H1 (cell line): ENCODE data around the gene ZNF366. TPM values are rescaled to one million over a fixed set of nuclear protein-coding genes. Genes with fewer than 3 reads are reported as not detected.

Experiments
- CTCF ChIA-PET: fragments of 300-600 bp; sonication (Branson Sonifier 250); formaldehyde crosslinking; loops from one replicate; lab custom pipeline; 2021; ENCODE audit not compliant: partially characterized antibody; lab: Charles Lee
- POLR2A ChIA-PET: fragments of 300-600 bp; sonication (Branson Sonifier 250); formaldehyde crosslinking; loops from one replicate; lab custom pipeline; 2021; ENCODE audit warnings: inconsistent platforms; ENCODE audit not compliant: partially characterized antibody; lab: Charles Lee
- DNase-seq, 2 experiments: peaks; one replicate each; pipeline versions ENCODE4 v3.0.0 to v3.0.0-alpha.2; 2010 to 2022; ENCODE audit warnings: low spot score in 2 of 2, low read depth in 1 of 2, mixed read lengths in 1 of 2
- FAIRE-seq: peaks from 2 replicates; lab custom pipeline; 2011; peaks lifted over from hg19 to GRCh38; lab: Jason Lieb, UNC
- H2AFZ ChIP-seq: 2 replicates; pipeline ENCODE4 v1.8.1; 2012; ENCODE audit warnings: low read length, inconsistent platforms
- H2AK5ac ChIP-seq: 2 replicates; pipeline ENCODE4 v1.6.1; 2013; ENCODE audit warnings: low read depth, low read length
- H2BK120ac ChIP-seq: replicated peaks from 2 replicates; pipeline ENCODE3; 2013; ENCODE audit warnings: low read depth, low read length, inconsistent platforms
- H2BK12ac ChIP-seq: 2 replicates; pipeline ENCODE4 v1.6.1; 2013; ENCODE audit warnings: low read depth, low read length
- H2BK15ac ChIP-seq: 2 replicates; pipeline ENCODE4 v1.6.1; 2013; ENCODE audit warnings: low read length
- H2BK20ac ChIP-seq: 2 replicates; pipeline ENCODE4 v1.6.1; 2013; ENCODE audit warnings: low read length
- H2BK5ac ChIP-seq: 2 replicates; pipeline ENCODE4 v1.6.1; 2013; ENCODE audit warnings: low read depth, low read length
- H3K14ac ChIP-seq: 2 replicates; pipeline ENCODE4 v1.6.1; 2013; ENCODE audit warnings: inconsistent platforms; ENCODE audit not compliant: insufficient read length
- H3K18ac ChIP-seq: 2 replicates; pipeline ENCODE4 v1.6.1; 2013; ENCODE audit warnings: low read length; ENCODE audit errors: extremely low read depth
- H3K23ac ChIP-seq: 2 replicates; pipeline ENCODE4 v1.6.1; 2013; ENCODE audit warnings: inconsistent platforms; ENCODE audit not compliant: insufficient read length
- H3K23me2 ChIP-seq: 2 replicates; pipeline ENCODE4 v1.6.1; 2013; ENCODE audit warnings: low read depth, low read length
- H3K27ac ChIP-seq: 2 replicates; pipeline ENCODE4 v1.6.1; 2011; ENCODE audit warnings: low read depth, low read length, inconsistent platforms
- H3K27me3 ChIP-seq, 4 experiments: replicated peaks in 1 of 4; 1 replicate in 1 of 4; 2 replicates in 3 of 4; pipeline versions ENCODE4 v1.6.1 to v1.8.1; 2011 to 2013; ENCODE audit warnings: low read length in 3 of 4, mild to moderate bottlenecking in 3 of 4, inconsistent platforms in 2 of 4, mixed read lengths in 2 of 4, moderate library complexity in 1 of 4; ENCODE audit not compliant: control insufficient read depth in 3 of 4, insufficient read depth in 3 of 4; ENCODE audit errors: extremely low read depth in 1 of 4
- H3K36me3 ChIP-seq, 4 experiments: 2 replicates each; pipeline versions ENCODE4 v1.6.1 to v1.8.1; 2011 to 2013; ENCODE audit warnings: mild to moderate bottlenecking in 4 of 4, low read length in 3 of 4, moderate library complexity in 2 of 4, control low read depth in 1 of 4, inconsistent platforms in 1 of 4; ENCODE audit not compliant: insufficient read depth in 4 of 4, control insufficient read depth in 2 of 4
- H3K4ac ChIP-seq: replicated peaks from 2 replicates; pipeline ENCODE3; 2013; ENCODE audit warnings: low read length, low read depth, mixed read lengths, inconsistent platforms; ENCODE audit not compliant: insufficient read length
- H3K4me1 ChIP-seq, 4 experiments: replicated peaks in 1 of 4; 1 replicate in 1 of 4; 2 replicates in 3 of 4; pipeline versions ENCODE4 v1.6.1 to v1.8.1; 2011 to 2013; ENCODE audit warnings: low read length in 3 of 4, inconsistent platforms in 2 of 4, mixed read lengths in 1 of 4; ENCODE audit not compliant: insufficient read depth in 4 of 4, control insufficient read depth in 3 of 4
- H3K4me2 ChIP-seq, 2 experiments: 2 replicates each; pipeline versions ENCODE4 v1.6.1 to v1.8.1; 2011 to 2013; ENCODE audit warnings: low read depth in 2 of 2, low read length in 2 of 2, control low read depth in 1 of 2, inconsistent platforms in 1 of 2, mild to moderate bottlenecking in 1 of 2; ENCODE audit not compliant: insufficient read depth in 1 of 2
- H3K4me3 ChIP-seq, 4 experiments: fragments of 200-600, 300-600 bp in 1 of 4; sonication (generic), shearing (Covaris generic), sonication (Bioruptor Twin) in 1 of 4; 2 replicates each; pipeline versions ENCODE4 v1.5.1 to v1.8.1; 2011 to 2016; ENCODE audit warnings: low read length in 4 of 4, low read depth in 3 of 4, control low read depth in 2 of 4, inconsistent platforms in 2 of 4, mild to moderate bottlenecking in 2 of 4, mixed read lengths in 1 of 4, moderate library complexity in 1 of 4; ENCODE audit not compliant: insufficient read depth in 2 of 4; ENCODE audit errors: extremely low read depth in 1 of 4
- H3K56ac ChIP-seq: replicated peaks from 2 replicates; pipeline ENCODE3; 2013; ENCODE audit warnings: low read depth, mild to moderate bottlenecking, mixed read lengths, low read length, inconsistent platforms; ENCODE audit not compliant: insufficient read length
- H3K79me1 ChIP-seq: 2 replicates; pipeline ENCODE4 v1.6.1; 2013; ENCODE audit warnings: low read depth, low read length, control low read depth
- H3K79me2 ChIP-seq, 2 experiments: 2 replicates each; pipeline versions ENCODE4 v1.6.1 to v1.8.1; 2012 to 2013; ENCODE audit warnings: low read length in 2 of 2, mild to moderate bottlenecking in 2 of 2, inconsistent platforms in 1 of 2; ENCODE audit not compliant: insufficient read depth in 2 of 2, control insufficient read depth in 1 of 2
- H3K9ac ChIP-seq, 4 experiments: replicated peaks in 1 of 4; 1 replicate in 1 of 4; 2 replicates in 3 of 4; pipeline versions ENCODE4 v1.6.1 to v1.8.1; 2011 to 2013; ENCODE audit warnings: low read depth in 3 of 4, low read length in 3 of 4, control low read depth in 2 of 4, mild to moderate bottlenecking in 2 of 4, moderate library complexity in 2 of 4, inconsistent platforms in 1 of 4; ENCODE audit errors: extremely low read depth in 1 of 4
- H3K9me3 ChIP-seq, 2 experiments: 2 replicates each; pipeline versions ENCODE4 v1.6.1 to v1.8.1; 2012 to 2013; ENCODE audit warnings: mild to moderate bottlenecking in 2 of 2, moderate library complexity in 2 of 2, control low read depth in 1 of 2, inconsistent platforms in 1 of 2, low read depth in 1 of 2, low read length in 1 of 2, mixed read lengths in 1 of 2; ENCODE audit not compliant: insufficient read depth in 2 of 2
- H4K20me1 ChIP-seq, 2 experiments: replicated peaks in 1 of 2; 2 replicates each; pipeline versions ENCODE3 to v1.8.1; 2011 to 2013; ENCODE audit warnings: inconsistent platforms in 2 of 2, low read length in 2 of 2, mild to moderate bottlenecking in 1 of 2; ENCODE audit not compliant: insufficient read depth in 2 of 2, control insufficient read depth in 1 of 2
- H4K5ac ChIP-seq: 2 replicates; pipeline ENCODE4 v1.6.1; 2013; ENCODE audit warnings: low read length, low read depth, mixed read lengths, inconsistent platforms; ENCODE audit not compliant: insufficient read length
- H4K8ac ChIP-seq: 2 replicates; pipeline ENCODE4 v1.8.0; 2013; ENCODE audit warnings: mild to moderate bottlenecking, moderate library complexity, low read length, inconsistent platforms; ENCODE audit not compliant: insufficient read depth; ENCODE audit errors: extremely low read depth
- H4K91ac ChIP-seq: replicated peaks from 2 replicates; pipeline ENCODE3; 2013; ENCODE audit warnings: low read length, mixed read lengths, inconsistent platforms; ENCODE audit not compliant: insufficient read length
- CREB1 ChIP-seq: IDR thresholded peaks from 2 replicates; pipeline ENCODE4 v1.6.1; 2012; ENCODE audit warnings: inconsistent platforms
- CTBP2 ChIP-seq: IDR thresholded peaks from 2 replicates; pipeline ENCODE4 v1.7.0; 2011; ENCODE audit warnings: borderline replicate concordance, mild to moderate bottlenecking, moderate library complexity, mixed read lengths, low read length; ENCODE audit not compliant: insufficient read depth, insufficient read length
- WGBS, 2 experiments: shearing (Covaris generic) in 1 of 2; methylation state at CpG; one replicate each; pipeline versions ENCODE4 v1.1.6 to v1.1.7; 2013 to 2015; ENCODE audit warnings: low lambda C conversion rate in 2 of 2, mixed read lengths in 2 of 2, inconsistent platforms in 1 of 2, low coverage in 1 of 2, missing lambda C conversion rate in 1 of 2; ENCODE audit not compliant: insufficient replicate concordance in 2 of 2, insufficient coverage in 1 of 2, insufficient read length in 1 of 2; ENCODE audit errors: extremely low coverage in 1 of 2, missing lambda C conversion rate in 1 of 2; 5-methylcytosine and 5-hydroxymethylcytosine counted together
- polyA plus RNA-seq, 7 experiments: library from polyadenylated mRNA; depleted of rRNA in 3 of 7; stranded (reverse) in 5 of 7; unstranded in 2 of 7; fragments of >200 nt in 5 of 7; fragments of 200-250 nt in 2 of 7; gene quantifications; 1 replicate in 5 of 7; 2 replicates in 1 of 7; 4 replicates in 1 of 7; pipeline versions ENCODE4 v1.2.1 to v1.2.3, GENCODE V29; 2011 to 2013; ENCODE audit warnings: missing spikeins in 2 of 7, mixed read lengths in 2 of 7
- total RNA-seq: library from RNA; stranded (reverse); fragmentation: NEBNext Ultra II Directional; extraction: Animal tissue kit (Norgen Biotek cat#: 25700); gene quantifications from 2 replicates; pipeline ENCODE4 v1.2.1, GENCODE V29; 2021
- TF ChIP-seq, protein P1 (sequence below): IDR thresholded peaks from 2 replicates; pipeline ENCODE4 v1.6.1; 2012; ENCODE audit warnings: inconsistent platforms

The ZNF366 gene
- total and polyA plus RNA-seq, 2 of the 8 experiments (the other 6 are each of a cell fraction or from before 2014, with no cell fraction given), result not detected

DNA sequence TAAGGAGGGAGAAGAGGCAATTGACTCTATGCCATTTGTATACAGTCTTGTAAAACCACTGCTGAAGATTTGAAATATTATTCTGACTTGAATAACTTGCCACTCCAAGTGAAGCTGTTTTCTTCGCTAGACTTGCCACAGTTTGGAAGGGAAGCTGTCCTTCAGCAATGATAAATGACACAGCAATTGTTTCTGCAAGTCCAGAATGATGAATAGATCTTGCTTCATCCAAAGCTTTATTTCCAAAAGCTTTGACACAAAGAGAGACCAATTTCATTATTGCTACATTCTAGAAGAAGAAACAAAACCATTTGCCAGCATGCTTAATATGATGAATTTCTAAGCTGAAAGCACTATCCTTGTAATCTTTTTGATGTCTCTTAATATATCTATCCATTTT lies 73.7 kb downstream of the ZNF366 start:
- no peak overlapping the region for H4K91ac ChIP-seq
- no peak overlapping the region for H2BK20ac ChIP-seq
- H3K27ac ChIP-seq, result no peak overlapping the region
- H3K4me1 ChIP-seq, result no peaks in the 10 kb centered on the region; a peak in 1 of 7 replicates
- H3K23ac ChIP-seq, result no peak overlapping the region
- H3K4ac ChIP-seq, result no peak overlapping the region
- ChIA-PET CTCF (interaction anchor here (1.1 to 1.8 kb wide), 3 partner anchors 12 to 90 kb away, joined by 3 to 6 read pairs (median 3); no protein-coding TSS in a partner anchor), POLR2A (no interaction called here)
- H2AK5ac ChIP-seq, result no peak overlapping the region
- H3K4me2 ChIP-seq, result no peak overlapping the region
- FAIRE-seq (no peak), DNase-seq (no peak)
- H4K8ac ChIP-seq, result no peak overlapping the region
- H2BK5ac ChIP-seq, result no peak overlapping the region
- no peak overlapping the region for H4K5ac ChIP-seq
- no peak overlapping the region for H3K56ac ChIP-seq
- no peak overlapping the region for H3K14ac ChIP-seq
- no peaks in the 10 kb centered on the region for H3K27me3 ChIP-seq
- no peaks in the 10 kb centered on the region for H4K20me1 ChIP-seq
- no peak overlapping the region for H2AFZ ChIP-seq
- H3K9ac ChIP-seq, result no peak overlapping the region
- no peaks in the 10 kb centered on the region; a peak in 1 of 4 replicates for H3K9me3 ChIP-seq
- no peaks in the 10 kb centered on the region for H3K23me2 ChIP-seq
- 86% methylated on average over 1 of the region's 1 CpG; no CpG with 5 or more reads in 1 of the 2 experiments for WGBS, 2 experiments
- H3K79me2 ChIP-seq, result no peaks in the 10 kb centered on the region
- no peak overlapping the region for H3K4me3 ChIP-seq
- H2BK120ac ChIP-seq, result no peak overlapping the region
- H2BK12ac ChIP-seq, result no peak overlapping the region
- no peaks in the 10 kb centered on the region for H3K79me1 ChIP-seq
- no peaks in the 10 kb centered on the region for H3K36me3 ChIP-seq
- H2BK15ac ChIP-seq, result no peak overlapping the region
- H3K18ac ChIP-seq, result no peak overlapping the region
- TF ChIP-seq CTBP2, result no peak
- TF ChIP-seq, protein P1, sequence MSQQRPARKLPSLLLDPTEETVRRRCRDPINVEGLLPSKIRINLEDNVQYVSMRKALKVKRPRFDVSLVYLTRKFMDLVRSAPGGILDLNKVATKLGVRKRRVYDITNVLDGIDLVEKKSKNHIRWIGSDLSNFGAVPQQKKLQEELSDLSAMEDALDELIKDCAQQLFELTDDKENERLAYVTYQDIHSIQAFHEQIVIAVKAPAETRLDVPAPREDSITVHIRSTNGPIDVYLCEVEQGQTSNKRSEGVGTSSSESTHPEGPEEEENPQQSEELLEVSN, result no peak
- TF ChIP-seq CREB1, result no peak
